ENCODE results near the gene GPR108.

DNA sequence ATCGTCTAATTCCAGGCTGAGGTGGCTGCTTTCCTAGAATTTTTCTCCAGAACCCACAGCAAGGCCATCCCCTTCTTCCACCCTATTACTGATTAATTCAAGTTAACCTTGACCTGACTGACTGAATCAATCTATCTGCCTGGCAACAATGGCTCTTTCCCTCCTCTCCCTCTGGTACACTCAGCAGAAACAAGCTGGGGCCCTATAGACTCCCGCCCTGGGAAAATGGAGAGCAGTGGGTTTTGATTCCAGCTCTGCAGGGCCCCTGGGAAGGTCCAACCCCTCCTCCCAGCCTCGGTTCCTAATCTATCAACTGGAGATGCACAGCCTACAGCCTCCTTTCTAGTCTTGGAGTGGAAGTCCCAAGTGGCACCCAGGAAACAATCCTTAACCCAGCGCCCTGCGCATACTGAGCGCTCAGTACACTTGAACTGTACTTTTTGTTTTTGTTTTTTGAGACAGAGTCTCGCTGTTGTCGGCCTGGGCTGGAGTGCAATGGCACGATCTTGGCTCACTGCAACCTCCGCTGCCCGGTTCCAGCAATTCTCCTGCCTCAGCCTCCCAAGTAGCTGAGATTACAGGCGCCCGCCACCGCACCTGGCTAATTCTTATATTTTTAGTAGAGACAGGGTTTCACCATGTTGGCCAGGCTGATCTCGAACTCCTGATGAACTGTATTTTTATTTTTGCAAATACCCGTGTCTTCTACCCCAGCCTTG lies 11.7 kb downstream of the GPR108 start:
- no peak for TF ChIP-seq POLR2A (IDR thresholded peaks at IDR 0.05; ENCODE audit: low read depth, low read length)
- no peak for TF ChIP-seq POLR2AphosphoS5 (IDR thresholded peaks at IDR 0.05; ENCODE audit: low read depth, low read length)
- no peak for TF ChIP-seq TAF1 (IDR thresholded peaks at IDR 0.05; ENCODE audit: borderline replicate concordance, low read depth, low read length)
